Kidney tubule cell (primary cell): ENCODE measurements around the gene KCNQ1OT1.
A peak's percentile ranks its signal among the peaks of the same experiment; 100 is the strongest.

Experiments used
- DNase-seq: peaks from one replicate; pipeline ENCODE4 v3.0.0-alpha.2; 2018; ENCODE audit warnings: low spot score

The KCNQ1OT1 gene

DNA sequence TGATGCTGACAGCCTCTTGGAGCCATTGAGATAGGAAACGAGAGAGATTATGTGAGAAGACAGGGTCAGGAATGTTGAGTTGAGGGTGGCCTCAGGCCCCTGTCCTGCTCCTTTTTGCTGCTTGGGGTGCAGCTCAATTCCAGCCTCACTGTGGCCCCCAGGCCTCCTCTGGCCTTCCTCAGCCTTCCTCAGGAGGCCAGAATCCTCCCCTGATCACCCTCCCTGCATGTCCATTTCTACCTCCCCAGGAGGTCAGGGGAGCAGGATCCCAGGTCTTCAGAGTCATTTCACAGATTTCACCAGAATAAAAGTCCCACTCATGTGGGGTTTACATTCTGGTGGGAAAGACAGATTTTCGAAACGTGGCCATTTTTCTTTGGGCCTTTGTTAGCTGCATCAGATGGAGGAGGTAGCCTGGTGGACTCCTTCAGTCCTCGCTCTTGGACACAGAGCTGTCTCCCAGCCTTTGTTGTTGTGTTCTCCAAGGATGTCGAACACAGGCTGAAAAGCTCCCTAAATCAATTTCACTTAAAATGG, 2.2 kb upstream of the KCNQ1OT1 start:
- DNase-seq: no peak

DNA sequence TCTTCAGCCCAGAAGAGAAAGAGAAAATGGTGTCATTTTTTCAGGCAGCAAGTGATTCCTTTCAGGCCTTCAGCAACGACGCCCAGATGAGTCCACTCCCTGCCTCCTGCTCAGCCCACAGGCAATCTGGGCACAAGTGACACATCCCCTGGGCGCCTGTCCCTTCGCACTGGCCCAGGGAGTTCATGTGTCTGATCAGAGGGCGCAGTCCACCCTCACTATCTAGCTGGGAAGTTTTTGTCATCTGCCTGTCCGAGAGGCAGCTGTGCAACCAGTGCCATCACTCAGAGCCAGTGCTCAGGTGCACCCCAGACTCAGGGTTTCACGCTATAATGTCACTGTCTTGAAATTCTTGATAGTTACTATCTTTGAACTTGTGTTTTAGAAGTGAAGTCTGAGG, 1.4 kb upstream of the KCNQ1OT1 start:
- DNase-seq: no peak

DNA sequence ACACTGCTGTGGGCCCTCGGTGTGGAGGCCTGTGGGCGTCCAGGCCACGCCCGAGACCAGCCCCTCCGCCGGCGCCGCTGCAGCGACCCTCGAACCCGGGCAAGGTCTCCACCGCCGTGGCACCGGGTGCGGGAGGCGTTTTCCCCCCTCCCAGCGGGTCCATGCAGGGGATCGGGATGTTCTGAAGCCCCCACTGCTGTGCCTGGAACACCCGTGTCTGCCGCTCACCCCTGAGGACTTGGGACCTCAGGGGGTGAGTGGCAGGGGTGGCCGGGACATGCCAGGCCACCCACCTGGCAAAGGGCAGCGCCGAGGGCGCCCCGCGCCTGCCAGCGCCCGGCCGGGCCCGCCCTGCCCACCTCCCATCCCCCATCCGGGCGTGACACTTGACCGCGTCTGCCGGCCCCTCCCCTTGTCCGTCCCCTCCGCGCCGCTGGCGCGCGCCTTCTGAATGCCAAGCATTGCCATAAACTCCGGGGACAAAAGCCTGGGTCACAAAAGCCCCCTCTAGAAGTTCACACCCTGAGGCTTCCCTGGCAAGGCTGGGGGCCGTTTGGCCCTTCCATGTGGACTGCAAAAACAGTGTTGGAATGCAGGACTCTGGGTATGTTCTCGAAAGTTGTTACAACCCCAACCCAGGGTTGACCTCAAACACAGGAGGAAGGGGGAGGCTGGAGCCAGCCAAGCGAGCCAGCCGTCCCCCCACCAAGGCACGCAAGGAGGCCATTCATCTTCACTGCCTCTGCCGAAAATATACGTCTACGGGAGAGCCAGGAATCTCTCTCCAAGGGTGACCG, 819 bp upstream of the KCNQ1OT1 start:
- peak; percentile 52 for DNase-seq

DNA sequence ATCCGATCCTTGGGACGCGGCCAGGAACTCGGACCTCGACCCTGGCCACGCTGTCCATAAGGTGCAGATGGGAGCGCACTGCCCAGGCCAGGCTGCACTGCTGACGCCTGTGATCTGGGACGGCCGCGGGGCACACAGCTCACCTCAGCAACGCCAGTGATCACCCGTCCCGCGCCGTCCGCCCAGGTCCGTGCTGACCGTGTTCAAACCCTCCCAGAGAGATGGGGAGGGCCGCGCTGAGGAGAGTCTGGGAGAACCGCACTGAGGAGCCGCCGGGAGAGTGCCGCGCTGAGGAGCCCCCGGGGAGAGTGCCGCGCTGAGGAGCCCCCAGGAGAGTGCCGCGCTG, 636 bp downstream of the KCNQ1OT1 start:
- peak; percentile 28 for DNase-seq

DNA sequence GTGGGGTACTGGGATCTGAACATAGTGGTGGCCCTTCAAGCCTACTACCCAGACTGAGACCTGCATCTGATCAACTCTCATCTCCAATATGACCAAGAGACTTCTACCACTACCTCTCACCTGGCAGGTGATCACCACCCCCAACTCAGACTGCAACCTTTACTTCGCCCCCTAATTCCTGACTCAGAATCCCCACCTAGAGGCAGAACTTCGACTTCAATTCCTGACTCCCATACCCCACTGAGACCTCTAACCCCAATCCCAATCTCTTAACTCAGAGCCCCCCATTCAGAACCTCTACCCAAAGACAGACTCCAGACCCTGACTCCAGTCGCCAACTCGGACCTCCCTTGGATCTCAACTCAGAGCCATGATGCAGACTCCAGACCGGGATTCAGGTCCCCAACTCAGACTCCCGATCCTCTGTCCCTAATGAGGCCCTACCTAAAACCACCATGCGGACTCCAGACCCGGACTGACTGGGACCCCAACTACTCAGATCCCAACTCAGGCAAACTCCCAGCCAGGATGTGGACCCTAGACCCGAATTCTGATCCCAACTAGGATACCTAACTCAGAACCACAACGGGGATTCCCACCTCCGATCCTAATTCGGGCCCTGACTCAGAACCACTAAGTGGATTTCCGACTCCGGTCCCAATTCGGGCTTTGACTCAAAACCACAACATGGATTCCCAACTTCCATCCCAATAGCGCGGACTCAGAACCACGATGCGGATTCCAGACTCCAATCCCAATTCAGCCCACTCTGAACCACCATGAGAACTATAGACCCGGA, 1.2 kb downstream of the KCNQ1OT1 start:
- no peak for DNase-seq

DNA sequence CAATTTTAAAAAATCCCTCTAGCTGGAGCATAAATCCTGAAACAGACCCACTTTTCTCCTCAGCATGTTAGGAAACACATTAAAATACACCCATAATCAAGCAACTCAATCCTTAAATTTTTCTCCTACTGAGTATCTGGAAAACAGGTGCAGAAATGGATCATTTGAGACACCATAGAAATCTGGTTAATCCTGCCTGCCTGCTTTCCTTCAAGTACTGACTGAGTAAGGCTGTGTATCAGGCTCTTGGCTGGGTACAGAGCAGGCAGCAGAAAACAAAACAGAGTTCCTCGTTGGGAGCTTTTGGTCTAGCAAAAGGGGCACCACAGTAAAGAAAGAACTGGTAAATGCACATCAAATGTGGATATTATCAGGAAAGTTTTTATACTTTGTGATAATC, 1.9 kb downstream of the KCNQ1OT1 start:
- no peak for DNase-seq

DNA sequence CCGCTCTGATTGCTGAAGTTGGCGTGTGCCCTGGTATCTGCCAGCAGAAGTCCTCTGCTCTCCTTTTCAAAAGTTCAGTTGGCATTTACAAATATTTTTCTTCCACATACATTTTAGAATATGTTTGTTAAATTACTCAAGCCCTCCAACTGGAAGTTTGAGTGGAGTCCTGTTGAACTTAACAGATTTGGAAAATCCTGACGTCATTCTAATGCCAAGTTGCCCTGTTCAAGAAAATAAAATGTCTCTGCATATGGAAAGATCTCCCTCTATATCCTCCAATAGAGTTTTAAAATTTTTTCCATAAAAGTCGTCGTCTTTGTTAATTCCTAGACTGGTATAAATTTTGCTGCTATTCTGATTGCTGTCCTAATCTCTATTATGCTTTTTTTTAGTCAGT, 3.3 kb downstream of the KCNQ1OT1 start:
- DNase-seq: no peak

DNA sequence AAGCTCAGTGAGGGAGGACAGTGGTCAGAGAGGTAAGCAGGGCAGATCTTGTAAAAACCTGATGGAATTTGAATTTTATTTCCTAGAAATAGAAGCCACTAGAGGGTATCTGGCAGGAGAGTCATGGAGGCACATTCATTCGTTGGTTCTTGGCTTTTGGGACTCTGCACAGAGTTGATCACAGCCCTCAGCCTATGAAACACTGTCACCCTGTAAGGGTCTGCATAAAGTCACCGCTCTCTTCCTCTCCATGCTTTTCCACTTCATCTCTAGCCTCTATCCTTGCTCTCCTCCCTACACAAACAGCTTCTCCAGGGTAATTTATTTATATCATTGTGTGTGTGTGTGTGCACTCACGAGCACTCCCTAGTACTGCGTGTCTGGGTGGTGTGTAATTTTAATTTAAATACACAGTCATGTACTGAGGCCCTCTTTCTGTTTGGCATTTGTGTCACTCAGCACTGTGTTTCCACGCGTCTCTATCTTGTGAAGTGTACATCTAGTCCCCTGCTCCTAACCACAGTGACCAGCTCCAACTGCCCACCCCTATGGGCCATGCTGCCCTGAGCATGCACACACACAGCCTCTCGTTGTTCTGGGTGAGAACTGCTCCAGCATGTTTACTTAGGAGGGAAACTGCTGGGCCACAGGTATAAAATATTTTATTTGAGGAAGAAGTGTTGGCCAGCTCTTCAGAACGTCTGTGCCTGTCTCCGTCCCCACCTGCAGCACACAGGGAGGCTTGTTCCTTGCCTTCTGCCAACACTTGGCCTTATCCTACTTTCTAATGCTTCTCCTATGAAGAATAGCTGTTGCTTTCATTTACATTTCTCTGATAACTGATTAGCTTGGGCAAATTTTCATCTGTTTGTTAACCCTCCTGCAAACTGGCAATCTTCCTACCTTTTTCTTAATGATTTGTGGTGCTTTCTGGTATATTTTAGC, 4.5 kb downstream of the KCNQ1OT1 start:
- no peak for DNase-seq

DNA sequence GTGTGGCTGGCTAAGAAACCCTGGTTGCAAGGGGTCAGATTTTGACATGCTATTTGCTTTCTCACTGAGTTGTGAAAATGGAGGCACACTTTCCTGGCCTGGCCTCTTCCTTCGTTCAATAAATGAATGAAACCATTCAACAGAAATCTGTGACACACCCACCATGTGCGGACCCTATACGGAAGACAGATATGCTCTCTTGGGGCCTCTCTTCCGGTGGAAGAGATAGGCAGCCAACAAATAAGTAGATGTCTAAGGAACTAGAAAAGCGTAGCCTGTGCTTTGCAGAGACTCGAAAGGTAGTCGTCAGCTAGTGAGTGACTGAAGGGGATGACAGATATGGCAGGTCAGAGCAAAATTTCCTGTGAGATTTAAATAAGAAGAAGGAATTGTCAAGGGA, 5.3 kb downstream of the KCNQ1OT1 start:
- DNase-seq: no peak

DNA sequence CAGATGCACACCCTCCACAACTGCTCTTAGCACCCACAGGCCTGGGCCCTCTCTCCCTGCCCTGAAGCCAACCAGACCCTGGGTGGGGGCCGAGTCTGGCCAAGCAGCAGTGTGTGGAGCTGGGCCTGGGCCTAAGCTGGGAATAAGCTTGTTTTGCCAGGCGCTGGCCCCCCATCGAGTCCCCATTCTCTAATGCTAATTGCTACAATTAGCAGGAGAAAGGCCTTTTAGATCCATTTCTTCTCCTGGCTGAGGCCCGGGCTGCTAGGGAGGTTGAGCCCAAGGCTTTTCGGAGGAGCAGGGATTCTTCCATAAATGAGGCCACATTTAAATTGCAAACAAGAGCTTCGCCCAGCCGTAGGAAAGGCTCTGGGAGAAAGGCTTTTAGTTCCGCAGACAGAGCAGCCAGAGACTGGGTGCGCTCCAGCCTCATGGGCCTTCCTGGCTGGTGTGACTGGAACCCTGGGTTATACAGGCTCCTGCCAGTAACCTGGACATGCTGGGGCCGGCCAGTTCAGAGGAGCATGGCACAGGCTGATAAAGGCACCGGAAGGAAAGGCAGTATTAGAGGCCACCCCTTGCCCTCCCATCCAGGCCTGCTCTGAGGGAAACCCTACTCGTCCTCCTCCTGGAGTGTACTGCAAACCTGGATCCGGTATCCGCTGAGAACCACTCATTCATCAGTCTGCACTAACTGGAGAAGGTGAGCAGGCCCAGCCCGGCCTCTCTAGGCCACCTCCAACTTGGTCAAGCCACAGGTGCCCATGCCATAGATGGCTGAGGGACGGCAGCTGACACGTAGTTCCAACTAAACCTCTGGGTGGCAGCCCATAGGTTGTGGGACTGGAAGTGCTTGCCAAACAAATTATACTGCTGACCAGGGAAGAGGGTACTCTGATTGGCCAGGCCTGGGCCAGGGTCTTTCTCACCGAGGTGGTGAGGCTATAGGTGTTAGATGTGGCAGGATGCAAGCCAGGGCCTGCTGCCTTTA, 6.2 kb downstream of the KCNQ1OT1 start:
- no peak for DNase-seq

DNA sequence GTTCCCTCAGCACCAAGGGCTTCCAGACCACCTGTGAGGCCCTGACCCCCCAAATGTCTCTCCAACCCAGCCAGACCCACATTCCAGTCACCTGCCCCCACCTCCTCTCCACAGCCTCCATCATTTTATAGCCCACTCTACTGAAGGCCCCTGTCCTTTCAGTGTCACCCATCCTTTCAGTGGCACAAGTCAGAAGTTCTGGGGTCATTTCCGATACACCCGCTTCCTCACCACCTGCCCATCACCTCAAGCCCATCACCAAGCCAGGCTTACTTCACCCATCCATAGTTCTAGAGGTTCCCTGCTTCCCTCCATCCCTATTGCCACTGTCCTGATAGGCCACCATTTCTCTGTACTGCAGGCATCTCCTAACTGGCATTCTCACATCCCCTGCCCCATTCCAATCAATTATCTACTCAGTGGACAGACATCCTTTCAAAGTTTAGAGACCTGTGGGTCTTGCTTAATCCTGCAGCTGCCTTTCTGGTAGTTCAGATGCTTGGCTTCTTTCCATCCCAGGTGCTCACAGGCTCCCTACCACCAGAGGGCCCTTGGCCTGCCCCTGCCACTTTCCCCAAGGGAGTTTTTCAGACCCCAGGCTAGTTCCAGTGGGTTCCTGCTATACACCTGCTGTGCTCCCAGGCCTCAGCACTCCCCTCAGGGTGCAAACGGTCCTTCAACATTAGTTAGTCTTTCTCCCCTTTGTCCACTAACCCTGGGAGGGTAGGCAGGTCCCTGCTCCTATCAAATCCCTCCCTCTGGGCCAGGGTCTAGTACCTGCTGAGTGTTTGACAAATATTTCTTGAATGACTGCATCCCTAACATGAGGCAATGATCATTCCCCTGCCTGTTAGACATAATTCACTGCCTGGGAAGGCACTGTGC, 7.6 kb downstream of the KCNQ1OT1 start:
- peak; percentile 35 for DNase-seq

DNA sequence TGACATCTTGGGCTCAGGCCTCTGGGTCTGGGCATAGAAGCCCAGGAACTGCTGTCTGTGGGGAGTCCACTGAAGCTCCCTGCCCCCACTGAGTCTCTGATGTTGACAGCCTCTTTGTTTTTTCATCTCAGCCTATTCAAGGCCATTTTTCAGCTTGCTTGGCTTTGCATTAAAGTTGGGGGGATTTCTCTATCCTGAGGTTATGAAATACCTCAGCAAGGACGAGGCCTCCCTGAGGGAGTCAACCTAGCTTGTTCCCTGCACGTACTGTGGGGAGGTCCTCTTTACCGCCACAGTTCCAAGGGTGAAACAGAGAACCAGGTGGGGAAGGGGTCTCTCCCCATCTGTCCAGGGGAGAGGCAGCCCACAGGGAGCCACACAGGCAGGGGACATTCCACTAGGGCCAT, 8.4 kb downstream of the KCNQ1OT1 start:
- DNase-seq: no peak

DNA sequence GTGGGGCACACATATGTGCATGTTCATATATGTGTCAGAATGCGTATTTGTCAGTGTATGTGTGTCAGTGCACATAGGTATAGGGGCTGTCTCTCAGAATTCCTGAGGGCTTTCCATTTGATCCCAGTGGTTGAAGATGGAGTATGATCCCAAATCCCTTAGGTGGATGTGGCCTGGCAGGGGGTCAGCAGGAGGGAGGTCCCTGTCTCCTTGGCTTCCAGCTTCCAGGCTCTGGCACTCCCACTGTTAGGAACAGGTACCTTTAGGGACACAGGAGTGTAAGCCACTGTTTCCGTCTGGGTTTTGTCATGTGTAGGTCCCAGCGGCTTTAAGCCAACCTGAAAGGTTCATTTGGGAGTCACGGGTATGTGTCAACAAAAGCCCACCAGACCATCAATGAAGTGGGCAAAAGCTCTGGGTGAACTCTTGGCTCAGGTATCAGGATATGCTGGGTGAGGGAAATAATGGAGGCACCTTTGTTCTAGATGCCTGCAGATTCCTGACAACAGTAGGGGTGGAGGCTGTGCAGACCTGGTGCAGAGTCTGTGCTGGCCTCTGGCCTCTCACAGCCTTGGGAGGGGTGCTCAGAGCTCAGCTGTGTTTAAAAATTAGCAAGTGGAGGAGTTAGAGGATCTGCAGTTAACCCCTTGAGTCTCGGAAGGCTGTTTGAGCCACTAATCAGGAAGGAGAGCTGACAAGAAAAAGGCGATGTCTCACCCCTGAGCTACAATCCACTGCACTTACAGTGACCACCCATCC, 9.0 kb downstream of the KCNQ1OT1 start:
- DNase-seq: no peak

DNA sequence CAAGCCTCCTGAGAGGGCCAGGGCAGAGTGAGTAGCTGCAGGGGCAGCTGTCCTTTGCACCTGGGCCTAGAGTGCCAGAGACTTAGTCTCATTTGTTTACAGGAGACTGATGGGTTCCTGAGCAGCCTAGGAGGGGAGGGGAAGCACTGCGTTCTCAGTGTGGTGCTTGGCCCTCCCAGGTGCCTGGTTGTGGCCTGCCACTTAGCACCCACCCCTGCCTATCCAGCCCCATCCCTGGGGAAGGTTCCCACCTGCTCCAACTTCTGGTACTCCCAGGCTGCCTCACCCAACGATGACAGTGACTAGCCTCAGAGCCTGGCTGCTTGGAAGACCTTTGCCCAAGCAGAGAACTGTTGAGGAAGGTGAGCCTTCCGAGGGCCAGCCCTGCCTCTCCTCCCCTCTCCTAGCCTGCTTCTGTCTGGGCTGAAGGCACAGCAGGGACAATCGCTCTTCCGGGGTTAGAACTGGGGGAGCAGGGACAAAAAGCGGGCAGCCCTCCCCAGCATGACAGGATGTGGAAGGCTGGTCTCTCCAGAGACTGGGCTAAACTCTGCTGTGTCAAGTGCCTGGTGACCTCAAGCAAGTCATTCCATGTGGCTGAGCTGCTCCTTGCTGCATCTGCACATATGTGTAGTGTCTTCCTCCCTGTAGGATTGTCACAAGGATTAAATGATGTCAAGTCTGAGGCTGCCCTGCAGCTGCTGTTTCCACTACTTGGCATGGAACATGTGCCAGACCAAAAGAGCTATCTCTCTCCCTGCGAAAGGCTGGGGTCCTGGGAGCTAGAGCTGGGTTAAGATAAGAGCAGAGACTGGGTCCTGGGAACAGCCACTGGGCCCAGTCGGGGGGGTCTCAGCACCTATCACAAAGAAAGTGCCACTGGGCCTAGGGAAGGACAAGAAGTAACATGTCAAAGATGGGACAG, 9.9 kb downstream of the KCNQ1OT1 start:
- no peak for DNase-seq

DNA sequence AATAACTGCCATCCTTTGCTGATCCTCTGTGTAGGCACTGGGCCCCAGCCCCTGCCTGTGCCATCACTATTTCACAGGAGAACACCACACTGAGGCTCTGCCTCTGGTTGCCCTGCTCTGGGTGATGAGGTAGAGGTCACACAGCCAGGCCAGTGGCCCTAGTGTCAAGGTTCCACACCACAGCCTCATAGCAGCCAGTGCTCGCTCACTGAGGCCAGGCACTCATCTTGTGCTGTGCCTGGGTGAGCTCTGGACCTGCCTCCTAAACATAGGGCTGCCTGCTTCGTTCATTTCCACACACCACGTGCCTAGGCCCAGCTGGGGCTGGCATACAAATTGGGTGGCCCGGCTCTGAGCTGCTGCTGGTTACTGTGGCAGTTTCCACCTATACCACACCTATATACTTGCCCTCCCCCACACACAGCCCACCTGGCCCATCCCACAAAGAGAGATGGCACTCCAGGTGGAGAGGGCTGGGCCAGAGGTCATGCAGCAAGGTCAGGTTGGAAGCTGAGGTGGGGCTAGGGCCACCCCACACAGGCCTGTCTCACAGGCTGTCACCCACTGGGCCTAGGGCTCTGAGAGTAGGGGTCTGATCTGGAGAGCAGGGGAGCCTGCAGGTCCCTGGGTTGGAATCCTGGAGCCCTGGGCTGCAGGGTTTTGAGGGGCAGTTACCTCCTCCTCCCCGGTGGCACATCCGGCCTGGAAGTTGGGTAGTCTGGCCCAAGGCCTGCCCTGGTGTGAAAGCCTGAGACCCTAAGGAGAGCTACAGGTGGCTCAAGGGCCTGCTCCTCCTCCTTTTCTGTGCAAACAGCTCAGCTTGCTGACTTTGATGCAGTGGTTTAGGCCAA, 11.2 kb downstream of the KCNQ1OT1 start:
- no peak for DNase-seq

DNA sequence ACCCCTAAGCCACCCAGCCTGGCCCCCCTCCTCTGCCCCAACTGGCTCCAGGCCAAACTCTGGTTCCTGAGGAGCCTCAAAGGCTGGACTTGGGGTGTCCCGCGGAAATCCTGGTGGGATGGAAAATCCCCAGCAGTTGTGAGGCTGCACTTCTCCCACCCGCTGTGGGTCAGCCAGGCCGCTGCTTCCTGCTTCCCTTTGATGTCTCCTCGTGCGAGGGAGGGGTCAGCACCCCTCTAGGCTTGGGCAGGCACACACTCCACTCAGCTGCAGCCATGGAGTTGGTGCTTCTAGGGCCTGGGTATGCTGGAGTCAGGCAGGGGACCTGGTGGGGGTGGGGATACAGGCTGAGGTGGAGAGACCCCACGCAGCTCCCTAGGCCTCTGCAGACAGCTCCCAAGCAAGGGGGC, 12.0 kb downstream of the KCNQ1OT1 start:
- DNase-seq: no peak

DNA sequence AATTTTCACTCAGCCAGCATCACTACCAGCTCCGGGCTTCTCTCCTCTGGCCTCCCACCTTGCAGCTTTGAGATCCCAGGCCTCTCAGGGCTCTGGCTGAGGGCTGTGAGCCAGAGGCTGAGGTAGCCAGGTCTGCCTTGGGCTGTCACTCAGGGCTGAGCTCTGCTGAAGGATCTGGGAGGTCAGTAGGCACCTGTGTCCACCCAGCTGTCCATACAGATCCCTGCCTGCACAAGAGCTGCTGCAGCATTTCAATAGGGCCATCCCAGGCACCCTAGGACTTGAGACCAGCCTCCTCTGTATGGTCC, 12.6 kb downstream of the KCNQ1OT1 start:
- no peak for DNase-seq
